ENCODE data around the gene ANKFY1.

DNA sequence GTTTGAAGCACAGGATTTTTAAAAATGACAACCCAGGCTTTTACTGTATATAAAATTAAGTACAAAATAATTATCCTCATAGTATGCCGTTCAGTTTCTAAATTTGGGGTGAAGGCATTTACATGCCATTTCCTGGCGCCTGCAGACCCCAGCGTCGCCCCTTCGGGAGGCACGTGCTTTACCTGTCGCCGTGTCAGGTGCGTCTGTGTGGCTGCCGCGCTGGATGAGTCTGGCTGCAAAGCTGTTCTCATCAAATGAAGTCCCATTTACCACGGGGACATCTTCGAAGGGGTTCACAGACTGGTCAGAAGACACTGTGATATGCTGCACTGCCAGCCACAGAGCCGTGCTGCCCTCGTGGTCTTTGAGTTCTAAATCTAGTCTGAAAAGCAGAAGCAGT is 69.0 kb downstream of the ANKFY1 start:
- TF ChIP-seq SMAD4 (CRISPR knock-in tag; IDR thresholded peaks at IDR 0.05) (no peak), CREM (CRISPR knock-in tag; IDR thresholded peaks at IDR 0.05) (no peak), ESRRA (CRISPR knock-in tag; IDR thresholded peaks at IDR 0.05; ENCODE audit: borderline replicate concordance) (no peak)
